DMS114 treated with DMSO at 0.1 percent for 48 hours (cell line): ENCODE results near the gene CC2D2B.
"Not testable (repeated sequence)": the region's sequence is repeated elsewhere in the genome, so short reads cannot be mapped to it uniquely, and the experiment has no call there.

Experiments
- DNase-seq: peaks from one replicate; lab custom pipeline; 2025; ENCODE audit not compliant: unreplicated experiment; lab: John Stamatoyannopoulos, UW

Gene CC2D2B

DNA sequence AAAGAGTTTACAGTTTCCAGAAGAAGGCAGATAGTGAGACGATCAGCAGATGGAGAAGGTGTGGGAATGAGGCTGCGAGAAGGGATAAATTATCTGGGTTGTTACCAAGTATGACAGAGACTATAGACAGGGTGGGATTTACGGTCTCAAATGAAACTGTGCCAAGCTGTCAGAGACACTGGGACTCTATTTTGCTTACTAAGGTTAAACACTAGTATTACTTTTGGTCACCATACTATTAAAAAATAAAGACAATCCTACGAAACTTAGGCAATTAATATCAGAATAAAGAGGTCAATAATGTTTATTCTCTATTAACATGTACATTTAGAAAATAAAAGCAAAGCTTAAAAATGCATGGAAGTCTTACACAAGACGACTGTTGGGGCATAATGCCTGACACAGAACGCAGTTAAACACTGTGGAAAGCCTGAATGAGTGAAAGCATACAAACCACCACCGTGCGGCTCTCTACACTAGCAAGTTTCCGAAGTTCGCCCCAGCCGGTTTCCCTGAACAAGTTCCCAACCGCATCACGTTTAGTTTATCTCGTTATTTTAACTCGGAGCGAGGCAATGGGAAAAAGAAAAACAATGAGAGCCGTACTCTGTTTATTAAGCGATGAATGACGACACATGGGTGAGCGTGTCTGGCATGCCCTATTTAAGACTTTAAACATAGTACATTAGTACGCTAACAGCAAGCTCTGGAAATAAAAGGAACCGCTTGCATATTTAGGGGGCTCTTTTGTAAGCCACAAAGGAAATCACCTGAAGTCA, 909 bp upstream of the CC2D2B start:
- peak; percentile 64 for DNase-seq

DNA sequence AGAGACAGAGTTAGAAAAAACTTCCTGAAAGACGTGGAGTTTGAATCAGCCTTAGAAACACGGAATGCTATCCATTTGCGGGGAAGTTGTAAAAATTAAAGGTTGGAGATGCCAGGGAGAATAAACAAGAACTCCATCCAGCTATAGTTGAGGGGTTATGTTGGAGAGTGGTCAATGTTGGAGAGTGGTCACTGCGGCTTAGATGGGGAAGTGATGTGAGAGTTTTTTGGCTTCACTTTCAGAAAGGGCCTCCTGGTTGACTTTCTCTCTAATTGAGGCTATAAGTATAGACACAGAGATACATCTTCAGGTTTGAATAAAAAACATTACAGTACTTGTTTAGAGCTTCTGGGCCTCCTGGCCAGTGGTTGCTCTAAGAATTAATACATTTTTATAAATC, 675 bp downstream of the CC2D2B start:
- DNase-seq = no peak

DNA sequence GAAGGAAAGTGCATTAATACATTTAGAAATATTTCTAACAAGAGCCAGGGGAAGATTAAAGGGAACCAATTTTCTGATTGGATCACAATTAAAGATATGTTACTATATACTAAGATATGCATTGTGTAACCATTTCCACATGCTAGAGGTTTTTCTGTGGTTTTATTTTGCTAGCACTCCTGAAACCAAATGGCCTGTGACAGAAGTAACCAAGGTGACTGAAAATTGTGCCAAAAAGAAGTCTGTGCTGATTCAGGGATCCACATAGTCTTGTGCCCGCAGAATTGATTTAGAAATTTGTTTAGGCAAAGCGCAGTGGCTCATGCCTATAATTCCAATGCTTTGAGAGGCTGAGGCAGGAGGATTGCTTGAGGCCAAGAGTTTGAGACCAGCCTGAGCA, 1.8 kb downstream of the CC2D2B start:
- DNase-seq = no peak

DNA sequence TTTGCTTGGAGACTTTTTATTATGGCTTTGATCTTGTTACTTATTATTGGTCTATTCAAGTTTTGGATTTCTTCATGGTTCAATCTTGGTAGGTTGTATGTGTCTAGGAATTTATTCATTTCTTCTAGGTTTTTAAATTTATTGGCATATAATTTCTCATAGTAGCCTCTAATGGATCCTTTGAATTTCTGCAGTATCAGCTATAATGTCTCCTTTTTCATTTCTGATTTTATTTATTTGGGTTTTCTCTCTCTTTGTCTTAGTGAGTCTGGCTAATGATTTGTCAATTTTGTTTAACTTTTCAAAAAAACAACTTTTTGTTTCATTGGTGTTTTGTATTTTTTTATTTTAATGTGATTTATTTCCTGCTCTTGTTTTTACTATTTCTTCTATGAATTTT, 8.3 kb downstream of the CC2D2B start:
- not testable (repeated sequence) for DNase-seq

DNA sequence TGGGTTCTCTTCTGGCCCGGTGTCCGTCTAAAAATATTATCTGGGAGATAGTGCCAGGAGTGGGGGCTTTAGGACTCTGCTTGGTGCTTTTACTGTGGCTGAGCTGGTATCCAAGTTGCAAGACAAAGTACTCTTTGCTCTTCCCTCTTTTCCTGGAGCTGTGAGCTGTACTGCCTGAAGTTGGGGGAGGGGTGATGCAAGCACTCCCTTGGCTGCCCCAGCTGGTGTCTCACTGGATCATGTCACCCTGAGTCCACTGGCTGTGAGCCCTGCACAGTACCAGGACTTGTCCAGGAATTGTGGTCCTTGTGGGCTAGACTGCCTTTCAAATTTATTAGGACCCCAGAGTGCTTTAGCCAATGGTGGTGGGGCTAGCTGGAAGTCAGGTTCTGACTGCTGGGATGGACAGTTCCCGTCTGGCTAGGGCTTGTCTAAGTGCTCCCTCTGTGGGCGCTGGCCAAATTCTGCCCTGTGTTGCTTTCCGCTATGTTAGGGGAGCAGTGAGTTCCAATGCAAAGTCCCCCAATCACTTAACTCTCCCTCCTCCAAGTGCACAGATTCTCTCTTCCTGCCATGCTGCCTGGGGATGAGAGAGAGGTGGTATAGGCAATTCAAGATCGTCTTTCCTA, 13.1 kb downstream of the CC2D2B start:
- no peak for DNase-seq

DNA sequence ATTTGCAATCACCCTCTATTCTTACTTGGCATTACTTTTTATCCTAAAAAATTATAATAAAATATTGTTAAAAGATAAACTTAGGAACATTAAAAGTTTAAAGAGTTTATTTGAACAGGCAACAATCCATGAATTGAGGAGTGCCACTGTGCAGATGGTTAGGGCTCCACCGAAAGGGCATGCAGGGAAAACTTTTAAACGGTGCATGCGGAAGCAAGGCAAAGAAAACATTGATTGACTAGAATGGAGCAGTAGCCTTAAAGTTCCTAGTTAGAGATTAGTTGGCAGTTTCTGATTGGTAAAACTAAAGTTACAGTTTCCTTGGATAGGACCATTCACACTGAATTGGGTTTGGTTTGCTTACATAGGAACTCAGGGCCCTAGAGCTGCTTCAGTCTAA, 17.3 kb downstream of the CC2D2B start:
- DNase-seq = no peak

DNA sequence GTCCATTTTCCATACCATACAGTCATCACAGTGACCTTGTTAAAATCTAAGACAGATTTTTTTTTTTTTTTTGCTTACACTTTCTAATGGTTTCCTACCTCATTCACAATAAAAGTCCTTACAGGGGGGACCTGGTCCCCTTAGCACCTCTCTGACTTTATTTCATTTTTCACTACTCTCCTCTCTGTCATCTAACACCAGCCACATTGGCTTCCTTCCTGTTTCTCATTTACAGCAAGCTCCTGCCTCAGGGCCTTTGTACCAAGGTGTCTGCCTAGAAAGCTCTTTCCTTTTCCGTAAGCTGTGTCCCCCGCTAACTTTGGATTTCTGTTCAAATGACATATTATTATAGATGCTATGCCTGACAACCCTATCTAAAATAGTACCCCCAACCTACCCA, 27.7 kb downstream of the CC2D2B start:
- no peak for DNase-seq

DNA sequence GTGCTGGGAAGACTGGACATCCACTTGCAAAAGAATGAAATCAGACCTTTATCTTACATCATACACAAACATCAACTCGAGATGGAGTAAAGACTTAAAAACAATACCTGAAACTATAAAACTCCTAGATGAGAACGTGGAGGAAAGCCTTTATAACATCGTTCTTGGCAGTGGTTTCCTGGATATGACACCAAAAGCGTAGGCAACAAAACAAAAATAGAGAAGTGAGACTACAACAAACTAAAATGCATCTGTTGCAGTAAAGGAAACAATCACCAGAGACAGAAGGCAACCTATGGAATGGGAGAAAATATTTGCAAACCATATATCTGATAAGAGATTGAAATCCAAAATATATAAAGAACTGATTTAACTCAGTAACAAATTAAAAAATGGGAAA, 33.3 kb downstream of the CC2D2B start:
- no peak for DNase-seq

DNA sequence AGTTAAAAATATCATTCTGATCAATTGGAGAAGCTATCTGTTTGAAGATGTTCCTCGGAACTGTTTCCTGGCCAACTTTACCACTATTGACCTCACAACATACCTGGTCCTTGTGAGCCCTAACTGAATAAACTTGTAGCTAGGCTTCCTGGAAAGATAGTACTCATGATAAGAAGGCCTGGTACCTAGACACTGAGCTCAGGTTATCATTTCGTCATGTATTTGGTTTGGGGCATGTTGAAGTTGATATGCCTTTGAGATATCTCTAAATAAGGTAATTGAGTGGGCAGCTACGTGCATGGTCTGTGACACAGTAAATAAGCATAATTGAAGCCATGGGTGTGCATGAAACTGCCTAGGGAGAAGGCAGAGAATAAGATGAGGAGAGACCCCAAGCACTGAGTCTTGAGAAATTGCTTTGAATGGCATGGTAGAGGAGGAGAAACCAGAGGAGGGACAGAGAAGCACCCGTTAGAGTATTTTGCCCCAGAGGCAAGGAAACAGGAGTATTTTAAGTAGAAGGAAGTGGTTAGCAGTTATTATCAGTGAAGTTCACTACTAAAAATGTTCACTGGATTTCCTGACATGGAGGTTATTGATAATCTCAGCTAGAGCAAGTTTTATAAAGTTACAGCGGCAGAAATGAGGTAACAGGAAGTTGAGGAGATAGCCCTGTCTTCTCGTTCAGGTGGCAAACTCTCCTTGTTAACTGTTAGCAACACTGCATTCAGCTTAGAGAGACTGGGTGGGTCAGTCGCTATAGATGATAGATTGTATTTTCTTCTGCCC, 55.6 kb downstream of the CC2D2B start:
- no peak for DNase-seq

DNA sequence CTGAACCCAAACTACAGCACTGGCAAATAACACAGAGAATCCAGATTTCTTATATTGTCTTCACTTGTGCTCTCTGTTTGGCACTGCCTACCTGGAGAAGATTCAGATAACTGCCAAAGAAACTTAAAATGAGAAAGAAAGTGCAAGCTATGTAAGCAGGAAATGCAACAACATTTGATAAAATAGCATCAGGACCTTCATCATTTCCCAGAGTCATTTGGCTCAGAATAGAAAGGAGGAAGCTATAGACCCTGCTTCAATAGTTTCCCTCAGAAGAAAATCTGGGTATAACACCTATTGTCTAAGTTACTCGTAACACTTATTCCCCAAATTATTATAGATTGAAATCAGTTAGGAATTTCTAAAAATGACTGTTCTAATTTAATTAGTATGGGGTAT, 56.2 kb downstream of the CC2D2B start:
- DNase-seq = no peak

DNA sequence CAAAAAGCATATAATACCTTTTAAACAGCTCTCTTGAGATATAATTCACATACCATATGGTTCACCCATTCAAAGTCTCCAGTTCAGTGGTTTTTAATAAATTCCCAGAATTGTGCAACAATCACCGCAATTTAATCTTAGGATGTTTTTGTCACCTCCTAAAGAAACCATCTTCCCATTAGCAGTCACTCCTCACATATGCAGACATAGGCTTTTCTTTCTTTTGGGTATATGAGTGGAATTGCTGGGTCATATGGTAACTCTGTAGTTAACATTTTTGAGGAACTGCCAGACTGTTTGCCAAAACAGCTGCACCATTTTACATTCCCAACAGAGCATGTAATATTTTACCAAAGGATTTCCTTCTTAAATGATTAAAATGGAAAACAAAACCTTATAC, 57.0 kb downstream of the CC2D2B start:
- no peak for DNase-seq

DNA sequence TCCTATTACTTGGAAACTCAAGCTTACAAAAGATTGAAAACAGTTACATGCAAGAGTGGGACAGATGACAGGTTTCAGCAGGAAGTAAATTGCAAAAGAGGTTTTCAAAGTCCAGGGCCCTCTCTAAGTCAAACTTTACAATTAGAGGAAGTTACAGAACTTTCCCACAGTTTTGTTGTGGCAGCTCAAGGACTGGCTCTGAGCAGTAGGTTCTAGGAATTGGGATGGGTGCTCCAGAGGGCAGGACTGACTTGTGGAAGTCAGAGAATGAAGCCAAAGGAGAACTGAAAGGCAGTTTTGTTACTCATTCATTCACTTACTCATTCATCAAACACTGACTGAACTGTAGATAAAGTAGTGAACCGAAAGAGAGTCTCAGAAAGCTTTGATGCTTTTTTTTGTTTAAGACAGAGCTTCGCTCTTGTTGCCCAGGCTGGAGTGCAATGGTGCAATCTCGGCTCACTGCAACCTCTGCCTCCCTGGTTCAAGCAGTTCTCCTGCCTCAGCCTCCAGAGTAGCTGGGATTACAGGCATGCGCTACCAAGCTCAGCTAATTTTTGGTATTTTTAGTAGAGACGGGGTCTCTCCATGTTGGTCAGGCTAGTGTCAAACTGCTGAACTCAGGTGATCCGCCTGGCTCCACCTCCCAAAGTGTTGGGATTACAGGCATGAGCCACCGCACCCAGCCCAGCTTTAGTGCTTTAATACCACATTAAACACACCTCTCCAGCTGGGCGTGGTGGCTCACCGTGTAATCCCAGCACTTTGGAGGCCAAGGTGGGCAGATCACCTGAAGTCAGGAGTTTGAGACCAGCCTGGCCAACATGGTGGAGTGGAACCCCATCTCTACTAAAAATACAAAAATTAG, 68.8 kb downstream of the CC2D2B start:
- DNase-seq = no peak

DNA sequence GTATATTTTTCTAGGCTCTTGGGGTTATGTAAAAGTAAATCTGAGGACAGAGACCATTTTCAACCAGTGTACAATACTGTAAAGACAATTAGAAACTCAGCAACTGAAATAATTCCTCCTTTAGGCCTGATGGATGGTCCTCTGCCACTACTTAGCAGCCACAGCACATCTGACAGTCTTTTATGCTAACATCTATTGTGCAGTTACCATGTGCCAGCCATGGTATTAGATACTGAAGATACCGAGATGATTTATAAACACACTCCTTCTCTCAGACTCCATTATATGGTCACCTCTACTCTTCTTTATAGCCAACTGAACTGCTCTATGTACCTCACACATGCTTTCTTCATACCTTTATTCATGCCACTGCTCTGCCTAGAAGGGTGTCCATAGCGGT, 74.4 kb downstream of the CC2D2B start:
- DNase-seq = no peak

DNA sequence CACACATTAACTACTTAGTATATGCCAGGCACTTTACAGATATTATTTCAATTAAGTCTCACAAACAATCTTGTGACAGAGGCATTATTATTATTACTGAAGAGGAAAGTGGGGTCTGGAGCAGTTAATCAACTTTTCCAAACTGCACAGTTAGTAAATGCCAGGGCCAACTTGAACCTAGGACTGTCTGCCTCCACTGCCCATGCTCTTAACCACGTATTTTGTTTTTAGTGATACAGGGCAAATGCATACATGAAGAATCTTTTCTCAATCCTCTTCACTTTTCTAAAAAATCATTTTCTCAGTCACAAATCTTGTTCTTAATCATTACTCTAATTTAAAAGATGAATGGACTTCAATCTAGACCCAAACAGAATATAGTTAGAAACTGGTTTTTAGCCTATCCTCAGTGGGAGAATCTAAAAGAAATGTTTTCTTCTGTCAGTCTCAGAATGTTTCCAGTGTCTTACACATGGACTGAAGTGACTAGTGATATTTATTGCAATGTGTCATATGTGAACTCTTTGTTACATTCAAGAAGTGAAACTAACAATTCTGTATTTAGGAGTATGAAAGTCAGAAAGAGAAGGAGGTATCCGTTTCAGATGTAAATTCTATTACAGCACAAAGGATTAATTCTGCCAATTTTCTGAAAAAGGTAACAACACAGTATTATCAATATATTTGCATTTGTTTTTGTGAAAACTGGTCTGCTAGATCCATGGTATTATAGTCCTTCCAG, 80.1 kb downstream of the CC2D2B start:
- DNase-seq = no peak

DNA sequence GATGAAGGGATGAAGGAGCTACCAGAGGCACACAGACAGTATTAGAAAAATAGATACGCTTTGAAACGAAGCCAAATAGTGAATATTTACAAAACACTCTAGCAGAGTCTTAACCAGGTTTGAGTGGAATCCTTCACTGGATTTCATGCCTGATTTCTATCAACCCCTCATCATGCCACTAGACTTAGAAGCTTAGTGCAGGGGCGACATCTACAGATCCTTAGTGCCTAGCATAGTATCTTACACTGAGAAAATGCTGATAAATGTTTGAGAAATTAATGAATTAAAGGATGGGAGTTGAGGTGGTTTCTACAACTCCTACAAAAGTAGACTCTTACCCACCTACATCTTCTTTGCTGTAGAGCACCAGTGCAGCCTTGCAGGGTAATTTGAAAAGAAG, 80.9 kb downstream of the CC2D2B start:
- DNase-seq = no peak

DNA sequence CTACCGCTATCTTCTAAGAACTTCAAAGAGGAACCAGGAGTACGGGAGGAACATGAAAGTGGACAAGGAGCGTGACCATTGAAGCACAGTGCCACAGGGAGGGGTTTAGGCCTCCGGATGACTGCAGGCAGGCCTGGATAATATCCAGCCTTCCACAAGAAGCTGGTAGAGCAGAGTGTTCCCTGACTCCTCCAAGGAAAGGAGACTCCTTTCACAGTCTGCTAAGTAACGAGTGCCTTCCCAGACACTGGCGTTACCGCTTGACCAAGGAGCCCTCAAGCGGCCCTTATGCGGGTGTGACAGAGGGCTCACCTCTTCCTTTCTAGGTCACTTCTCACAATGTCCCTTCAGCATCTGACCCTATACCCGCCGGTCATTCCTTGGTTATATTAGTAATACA, 86.6 kb downstream of the CC2D2B start:
- not testable (repeated sequence) for DNase-seq

DNA sequence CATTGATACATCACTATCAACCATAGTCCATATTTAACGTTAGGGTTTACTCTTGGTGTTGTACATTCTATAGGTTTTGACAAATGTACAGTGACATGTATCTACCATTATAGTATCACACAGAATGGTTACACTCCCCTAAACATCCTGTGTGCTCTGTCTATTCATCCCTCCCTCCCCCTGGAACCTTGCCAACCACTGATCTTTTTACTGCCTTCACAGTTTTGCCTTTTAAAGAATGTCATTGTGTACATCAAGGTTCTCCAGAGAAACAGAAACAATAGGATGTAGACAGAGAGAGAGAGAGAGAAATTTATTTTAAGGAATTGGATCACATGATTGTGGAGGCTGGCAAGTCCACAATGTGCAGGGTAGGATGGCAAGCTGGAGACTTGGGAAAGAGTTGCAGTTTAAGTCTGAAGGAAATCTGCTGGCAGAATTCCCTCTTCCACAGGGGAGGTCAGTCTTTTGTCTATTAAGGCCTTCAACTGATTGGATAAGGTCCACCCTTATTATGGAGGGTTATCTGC, 90.5 kb downstream of the CC2D2B start:
- DNase-seq = no peak

DNA sequence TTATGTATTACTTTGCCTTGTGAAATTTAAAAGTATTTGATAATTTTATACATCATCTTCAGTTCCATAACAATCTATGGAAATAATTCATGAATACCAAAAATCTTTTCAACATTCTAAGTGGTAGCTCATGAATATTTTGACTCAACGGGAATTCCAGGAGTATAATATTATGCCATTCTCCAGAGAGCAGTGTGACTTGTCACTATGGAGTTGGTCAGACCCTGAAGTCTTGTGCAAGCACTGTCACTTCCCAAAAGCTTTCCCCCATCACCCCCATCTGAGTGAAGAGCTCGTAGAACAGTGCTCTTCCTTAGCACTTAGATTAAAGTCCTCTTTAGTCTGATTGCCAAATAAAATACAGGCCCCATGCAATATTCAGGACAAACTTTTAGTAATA, 106.2 kb downstream of the CC2D2B start:
- no peak for DNase-seq

DNA sequence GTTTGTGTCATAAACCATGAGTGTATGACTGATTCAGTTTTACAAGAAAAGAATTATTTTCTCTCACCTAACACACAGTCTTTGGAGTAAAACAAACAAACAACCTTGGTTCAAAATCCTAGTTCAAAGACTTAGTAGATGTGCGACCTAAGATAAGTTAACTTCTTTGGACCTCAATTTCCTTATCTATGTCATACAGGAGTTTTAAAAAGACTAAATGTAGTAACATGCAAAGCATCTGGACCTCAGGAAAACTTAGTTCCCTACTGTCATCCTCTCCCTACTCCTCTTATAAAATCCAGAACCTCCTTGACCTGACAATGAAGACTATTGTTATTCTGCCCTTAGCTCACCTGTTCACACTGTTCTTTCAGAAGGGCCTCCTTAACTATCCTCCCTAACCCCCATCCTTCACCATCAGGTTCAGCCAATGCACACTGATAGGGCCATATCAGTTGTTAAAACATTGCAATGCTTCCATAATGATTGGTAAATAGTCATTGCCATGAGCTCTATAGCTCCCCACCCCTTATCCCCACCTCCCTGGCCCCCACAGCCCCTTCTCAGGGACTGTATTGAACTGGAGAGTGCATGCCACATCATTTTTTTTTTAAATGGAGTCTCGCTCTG, 106.8 kb downstream of the CC2D2B start:
- no peak for DNase-seq

DNA sequence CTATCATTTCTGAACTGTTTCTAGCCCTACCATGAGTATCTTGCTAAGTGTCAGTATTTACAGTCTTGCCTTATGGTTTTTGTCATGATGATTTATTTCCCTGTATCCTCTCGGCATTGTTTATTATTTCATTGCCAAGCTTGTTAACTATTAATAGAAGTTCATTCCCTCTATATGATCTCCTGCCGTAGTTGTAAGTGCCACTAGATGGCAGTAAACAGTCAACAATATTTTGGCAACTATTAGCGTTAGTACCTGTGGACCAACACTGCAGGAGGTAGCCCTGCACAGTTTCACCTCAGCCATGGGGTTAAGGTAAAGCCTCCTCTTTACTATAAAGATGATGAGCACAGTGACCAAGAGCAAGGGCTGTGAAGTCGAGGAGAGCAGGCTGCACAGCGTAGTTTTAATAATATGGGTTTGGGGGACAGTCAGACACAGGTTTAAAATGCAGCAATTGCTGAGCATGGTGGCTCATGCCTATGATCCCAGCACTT, 109.5 kb downstream of the CC2D2B start:
- DNase-seq = peak; percentile 61
